NCI-H2171 (cell line): ENCODE data around the gene NOX5.
A peak's percentile ranks its signal among the peaks of the same experiment; 100 is the strongest.

ENCODE experiments used
- DNase-seq: peaks from one replicate; lab custom pipeline; 2025; lab: John Stamatoyannopoulos, UW

The NOX5 gene

GRCh38 chr15:69081310-69082004 lies 67.0 kb downstream of the NOX5 start:
- no peak for DNase-seq

DNA sequence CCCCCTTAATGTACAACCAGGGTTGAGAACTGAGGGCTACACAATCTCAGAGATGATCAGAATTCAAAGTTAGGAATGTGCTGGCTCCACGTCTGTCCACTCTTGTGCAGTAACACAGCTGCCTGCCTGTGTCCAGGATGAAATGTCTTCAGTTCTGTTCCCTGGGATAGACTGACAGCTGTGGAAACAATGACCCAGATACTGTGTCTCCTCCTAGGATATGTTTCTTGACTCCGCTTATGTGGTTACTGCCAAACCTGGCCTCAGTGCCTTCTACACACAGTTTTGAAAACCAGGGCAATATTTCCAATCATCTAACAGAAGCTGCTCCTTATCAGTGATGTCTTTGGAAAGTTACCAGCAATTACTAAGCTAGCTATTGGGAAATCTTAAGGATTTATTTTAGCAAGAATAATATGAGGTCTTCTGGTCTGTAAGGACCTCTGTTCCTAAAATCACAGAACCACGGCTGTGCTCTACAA lies 67.6 kb downstream of the NOX5 start:
- DNase-seq = no peak

GRCh38 chr15:69082554-69082953 lies 68.1 kb downstream of the NOX5 start:
- DNase-seq = no peak

GRCh38 chr15:69084404-69085030 lies 70.0 kb downstream of the NOX5 start:
- DNase-seq = no peak

DNA sequence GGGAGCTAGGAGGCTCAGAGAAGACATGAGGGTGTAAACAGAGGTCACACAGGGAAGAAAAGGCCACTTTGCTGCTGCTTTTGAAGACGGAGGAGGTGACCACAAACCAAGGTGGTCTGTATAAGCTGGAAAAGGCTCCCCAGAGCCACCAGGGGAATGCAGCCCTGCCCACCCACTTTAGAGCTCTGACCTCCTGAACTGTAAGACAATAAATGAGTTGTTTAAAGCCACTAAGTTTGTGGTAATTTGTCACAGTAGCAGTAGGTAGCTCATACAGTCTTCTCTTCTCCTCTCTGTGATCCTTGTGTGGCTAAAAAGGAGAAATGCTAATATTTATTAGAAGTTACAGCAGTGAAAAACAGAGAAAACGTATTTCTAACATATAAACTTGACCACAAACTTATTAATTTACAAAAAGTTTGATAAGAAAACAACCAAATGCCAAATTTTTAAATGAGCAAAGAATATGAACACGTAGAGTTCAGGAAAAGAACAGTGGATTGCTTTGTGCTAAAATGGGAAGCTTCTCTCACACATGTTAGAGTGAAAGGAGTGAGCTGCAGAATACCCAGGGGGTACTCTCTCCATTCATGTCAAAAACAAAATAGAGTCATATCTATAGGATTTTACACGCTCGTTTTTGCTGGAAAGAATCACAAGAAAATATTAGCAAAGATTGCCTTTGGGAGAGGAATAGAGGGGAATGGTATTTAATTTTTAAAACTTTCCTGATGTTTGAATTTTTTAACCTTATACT lies 71.0 kb downstream of the NOX5 start:
- DNase-seq = no peak

DNA sequence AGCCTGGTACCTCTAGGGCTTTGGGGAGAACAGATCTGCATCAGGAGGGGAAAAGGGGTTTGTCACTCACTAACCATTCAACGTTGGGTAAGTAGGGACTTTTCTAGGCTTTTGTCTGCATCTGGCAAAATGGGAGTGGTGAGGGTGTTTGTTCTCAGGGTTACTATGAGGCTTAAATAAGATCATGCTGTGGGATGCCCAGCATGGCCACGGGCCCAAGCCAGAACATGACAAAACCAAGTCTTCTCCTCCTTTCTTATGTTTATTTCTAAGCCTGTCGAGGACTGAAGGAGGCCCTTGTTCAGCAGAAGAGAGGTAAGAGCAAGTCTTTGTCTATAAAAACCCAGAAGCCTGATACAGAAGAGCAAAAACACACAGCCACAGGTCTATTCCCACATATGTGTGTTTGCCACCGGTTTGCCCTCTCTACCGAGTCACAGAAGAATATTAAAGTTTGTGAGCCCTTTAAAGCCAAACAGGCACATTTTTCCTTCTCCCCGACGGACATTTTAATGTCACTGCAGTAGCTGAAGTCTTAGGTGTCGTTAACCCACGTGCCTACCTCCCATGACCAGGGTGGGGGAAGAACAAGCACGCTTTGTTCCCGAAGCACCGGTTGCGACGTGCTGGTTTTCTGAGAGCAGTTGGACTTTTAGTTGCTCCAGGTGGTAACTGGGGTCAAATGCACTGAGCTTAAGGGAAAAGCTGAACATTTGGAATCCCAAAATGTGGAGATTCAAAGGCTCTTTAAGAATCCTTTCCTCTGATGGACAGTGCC lies 72.1 kb downstream of the NOX5 start:
- no peak for DNase-seq

- no peak for DNase-seq
These were observed 73.0 kb downstream of the NOX5 start for GRCh38 chr15:69087366-69087976.

DNA sequence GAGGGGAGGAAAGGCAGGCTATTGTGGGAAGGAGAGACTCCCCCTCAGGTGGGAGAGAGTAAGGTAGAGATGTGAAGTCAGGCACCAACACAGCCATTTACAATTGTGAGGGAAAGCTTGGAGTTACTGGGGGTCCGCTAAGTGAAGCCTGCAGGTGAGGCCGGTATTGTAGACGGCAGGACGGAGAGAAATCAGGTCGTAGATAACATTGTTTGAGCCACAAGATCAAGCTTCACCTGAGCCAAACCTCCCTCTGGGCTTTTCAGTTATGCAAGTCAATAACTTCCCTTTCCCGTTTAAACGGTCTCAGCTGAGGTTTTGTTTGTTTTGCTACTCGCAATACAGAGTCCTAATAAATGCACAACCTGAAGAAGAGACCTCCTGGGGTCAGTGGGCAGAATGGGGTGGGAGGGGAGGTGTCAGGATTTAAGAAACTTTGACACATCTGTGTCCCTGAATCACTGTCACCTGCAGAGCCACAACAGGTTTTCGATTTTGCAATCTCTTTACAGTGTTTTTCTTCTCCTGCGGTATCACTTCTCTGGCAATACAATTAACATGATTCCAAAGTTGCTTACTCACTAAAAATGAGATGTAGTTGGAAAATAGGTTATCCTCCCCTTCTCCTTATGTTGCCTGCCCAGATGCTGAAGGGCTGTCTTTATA lies 73.9 kb downstream of the NOX5 start:
- DNase-seq = no peak

DNA sequence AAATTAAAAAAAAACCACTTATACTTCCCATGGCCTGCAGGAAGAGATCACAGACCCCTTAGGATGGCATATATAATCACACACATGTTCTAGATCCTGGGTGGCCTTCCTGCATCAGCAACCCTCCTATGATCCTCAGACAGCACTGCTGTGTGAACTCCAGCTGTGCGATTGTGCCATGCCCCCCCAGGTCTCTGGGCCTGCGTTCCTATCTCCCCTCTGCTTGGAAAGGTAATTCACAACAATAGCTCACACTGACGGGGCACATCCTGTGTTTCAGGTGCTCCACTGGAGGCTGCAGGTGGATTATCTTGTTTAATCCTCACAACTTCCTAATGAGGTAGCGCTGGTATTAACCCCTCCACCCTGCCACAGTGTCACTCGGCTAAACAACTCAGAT lies 74.8 kb downstream of the NOX5 start:
- DNase-seq = no peak

DNA sequence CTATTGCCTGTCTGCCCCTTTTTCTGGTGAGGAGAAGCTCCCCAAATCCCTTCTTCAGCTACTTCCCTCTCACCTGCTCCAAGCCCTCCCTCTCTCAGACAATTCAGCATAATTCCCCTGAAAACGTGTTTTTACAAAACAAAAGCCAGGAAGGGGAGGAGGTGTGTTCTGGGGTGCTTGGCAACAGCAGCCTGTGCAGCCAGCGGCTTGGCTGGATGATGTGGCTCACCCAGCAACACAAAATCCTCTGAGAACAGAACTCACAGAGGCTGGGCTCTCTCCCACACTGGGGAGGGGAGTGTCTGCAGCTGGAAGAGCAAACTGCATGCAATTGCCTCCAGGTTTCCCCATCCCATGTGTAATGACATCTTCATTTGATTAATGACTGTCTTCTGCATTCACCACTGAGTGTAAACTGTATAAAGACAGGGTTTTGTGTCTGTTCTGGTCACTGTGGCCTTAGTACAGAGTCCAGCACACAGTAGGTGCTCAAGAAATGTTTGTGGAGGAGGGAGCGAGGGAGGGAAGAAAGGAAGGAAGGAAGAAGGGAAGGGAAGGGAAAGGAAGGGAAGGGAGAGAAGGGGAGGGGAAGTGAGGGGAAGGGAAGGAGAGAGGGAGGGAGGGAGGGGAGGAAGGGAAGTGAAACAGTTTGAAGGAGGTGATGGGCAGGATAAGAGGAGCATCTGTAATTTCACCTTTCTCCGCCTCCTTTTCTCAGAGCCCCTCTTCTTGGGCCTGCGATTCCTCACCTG lies 75.9 kb downstream of the NOX5 start:
- DNase-seq = peak; percentile 29

GRCh38 chr15:69091654-69092053 lies 77.2 kb downstream of the NOX5 start:
- no peak for DNase-seq

DNA sequence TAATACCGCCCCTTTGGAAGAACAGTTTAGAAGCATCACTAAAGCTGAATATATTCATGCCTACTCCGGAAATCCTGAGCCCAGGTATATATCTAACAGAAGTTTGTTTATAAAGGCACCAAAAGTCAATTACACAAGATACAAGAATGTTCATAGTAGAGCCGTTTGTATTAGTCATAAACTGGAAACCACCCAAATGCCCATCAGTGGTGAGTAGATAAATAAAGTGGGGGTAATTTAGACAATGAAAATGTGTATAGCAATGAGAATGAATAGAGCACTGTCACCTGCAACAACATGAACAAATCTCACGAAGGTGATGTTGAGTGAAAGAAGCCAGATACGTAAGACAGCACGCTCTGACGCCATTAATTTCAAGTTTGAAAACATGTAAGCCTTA lies 77.7 kb downstream of the NOX5 start:
- DNase-seq = no peak

GRCh38 chr15:69093127-69093526 lies 78.6 kb downstream of the NOX5 start:
- no peak for DNase-seq

- DNase-seq = no peak
These were observed 79.1 kb downstream of the NOX5 start for GRCh38 chr15:69093614-69094013.

- no peak for DNase-seq
These were observed 79.8 kb downstream of the NOX5 start for GRCh38 chr15:69094124-69094921.

- DNase-seq = no peak
These were observed 80.8 kb downstream of the NOX5 start for GRCh38 chr15:69095274-69095673.

GRCh38 chr15:69096196-69096595 lies 81.7 kb downstream of the NOX5 start:
- peak; percentile 99 for DNase-seq

DNA sequence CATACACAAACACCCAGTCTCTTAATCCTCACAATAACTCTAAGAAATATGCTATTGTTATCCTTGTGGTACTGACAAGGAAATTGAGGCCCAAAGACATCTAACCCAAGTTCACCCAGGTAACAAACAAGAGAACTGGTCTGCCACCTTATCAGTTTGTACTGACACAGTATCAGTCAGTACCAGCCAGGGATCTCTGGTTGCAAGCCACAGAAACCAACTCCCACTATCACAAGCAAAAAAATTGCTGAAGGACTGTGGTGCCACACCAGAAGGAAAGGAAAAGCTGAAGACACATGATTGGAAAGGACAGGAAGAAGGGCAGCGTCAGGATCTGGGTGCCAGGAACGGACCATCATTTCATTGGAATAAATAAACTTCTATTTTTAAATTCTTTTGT lies 82.1 kb downstream of the NOX5 start:
- DNase-seq = no peak

DNA sequence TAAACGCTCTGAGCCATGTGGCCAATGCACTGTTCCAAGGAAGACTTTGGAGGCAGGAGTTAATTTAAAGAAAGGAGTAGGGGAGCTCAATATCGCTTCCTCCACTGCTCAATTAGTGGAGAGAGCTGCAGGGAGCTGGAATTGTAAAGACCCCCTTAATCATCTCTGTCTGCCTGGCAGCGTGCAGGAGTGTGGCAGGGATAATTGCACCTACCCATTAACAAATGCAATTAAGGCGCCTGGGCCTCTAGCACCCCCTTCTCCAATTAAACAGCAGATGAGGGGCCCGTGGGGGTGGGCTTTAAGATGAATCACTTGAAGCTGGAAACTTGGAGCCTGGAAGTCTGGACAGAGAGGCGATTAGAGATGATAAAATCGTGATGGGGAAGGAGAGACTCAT lies 84.3 kb downstream of the NOX5 start:
- no peak for DNase-seq

DNA sequence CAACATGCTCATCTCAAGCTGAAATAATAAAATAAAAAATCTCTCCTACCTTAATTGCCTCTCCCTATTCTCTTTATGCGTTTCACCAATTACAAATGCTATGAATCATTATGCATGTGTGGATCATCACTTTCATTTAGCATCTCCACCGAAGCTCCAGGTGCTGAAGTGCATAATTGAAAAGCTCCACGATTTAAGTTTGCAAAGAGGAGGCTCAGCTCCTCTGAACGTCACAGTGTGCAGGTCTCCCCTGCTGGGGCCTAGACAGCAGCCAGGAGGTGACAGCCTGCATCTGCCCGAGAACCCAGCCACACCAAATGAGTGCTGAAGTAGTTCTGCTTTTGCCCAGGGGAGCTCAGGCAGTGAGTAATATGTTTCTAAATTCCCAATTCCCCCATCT lies 85.4 kb downstream of the NOX5 start:
- no peak for DNase-seq
